Pancreas (tissue), 10 donors: Measurements from ENCODE around the gene GNPAT. TPM values are rescaled to one million over a fixed set of nuclear protein-coding genes. Genes with fewer than 3 reads are reported as not detected.

Experiments used
- ATAC-seq, 4 donors: fragments of 200-7000 bp; cut with Tn5 transposase; one replicate each; pipeline versions ENCODE4 v1.8.0 to v1.9.1; 2020; ENCODE audit warnings: mild to moderate bottlenecking in 4 of 4, moderate library complexity in 4 of 4
- DNase-seq, 6 donors: peaks; one replicate each; pipeline ENCODE4 v3.0.0-alpha.2; 2020
- FAIRE-seq: peaks from 2 replicates; lab custom pipeline; 2012; peaks lifted over from hg19 to GRCh38; lab: Jason Lieb, UNC
- H3K27ac ChIP-seq, 4 donors: fragments of 200-600 bp; sonication (generic); 1 replicate in 3 of 4; 2 replicates in 1 of 4; pipeline versions ENCODE4 v1.5.0 to v1.8.0; 2020
- H3K27me3 ChIP-seq, 4 donors: fragments of 200-600 bp; one replicate each; pipeline ENCODE4 v1.8.0; 2021
- H3K36me3 ChIP-seq, 3 donors: fragments of 200-600 bp; sonication (generic) in 1 of 3; one replicate each; pipeline versions ENCODE4 v1.5.0 to v1.8.0; 2020 to 2021
- H3K4me1 ChIP-seq, 3 donors: fragments of 200-600 bp; one replicate each; pipeline ENCODE4 v1.8.0; 2021
- H3K4me3 ChIP-seq, 4 donors: fragments of 200-600 bp; sonication (generic) in 2 of 4; one replicate each; pipeline versions ENCODE4 v1.5.0 to v1.8.0; 2020 to 2021
- H3K9me3 ChIP-seq, 4 donors: fragments of 200-600 bp; one replicate each; pipeline ENCODE4 v1.8.0; 2021
- WGBS, 2 donors: extraction: QIAGEN DNeasy Blood & Tissue Kit; methylation state at CpG; one replicate each; pipeline ENCODE4 v1.1.7; 2013; 5-methylcytosine and 5-hydroxymethylcytosine counted together
- intact Hi-C, 3 donors: fragments of 100-400 bp; cut with DNase I; formaldehyde crosslinking; loops; one replicate each; pipeline versions ENCODE4 v1.11.1 to v1.14.2; 2022
- polyA plus RNA-seq, 2 donors: library from polyadenylated mRNA; stranded (reverse); fragments of 200-250 nt; gene quantifications; one replicate each; pipeline ENCODE4 v1.2.3, GENCODE V29; 2013
- total RNA-seq, 6 donors: library from RNA; stranded (reverse); fragmentation: NEBNext Ultra II Directional in 4 of 6; extraction: Animal tissue kit (Norgen Biotek cat#: 25700) in 4 of 6; gene quantifications; one replicate each; pipeline versions ENCODE4 v1.2.1 to v1.2.4, GENCODE V29; 2021 to 2023
- TF ChIP-seq, protein P1 (sequence below), 4 donors: fragments of 200-600 bp; sonication (generic) in 3 of 4; IDR thresholded peaks; one replicate each; pipeline versions ENCODE4 v1.5.0 to v1.8.0; 2021; ENCODE audit warnings: antibody characterized with exemption in 4 of 4
- donor health status: healthy with polysubstance abuse.
- donor health status: DM: no; HTN: no; CAD: no; lungs with moderate emphysema.
- donor health status: DM: no; HTN: no; CAD: no.
- donor health status: control.
- donor health status: control.
- donor health status: Bipolar disorder and iron deficiency.
- donor health status: DM: yes; HTN: yes; CAD: no.
- donor health status: DM: no; HTN: no; CAD: no.
- donor health status: DM: no; HTN: no; CAD: no.
- donor health status: DM: yes; HTN: yes; CAD: no.

GNPAT gene
- total and polyA plus RNA-seq, 8 donors, result 17.4 to 34.4 (median 21.7) TPM

DNA sequence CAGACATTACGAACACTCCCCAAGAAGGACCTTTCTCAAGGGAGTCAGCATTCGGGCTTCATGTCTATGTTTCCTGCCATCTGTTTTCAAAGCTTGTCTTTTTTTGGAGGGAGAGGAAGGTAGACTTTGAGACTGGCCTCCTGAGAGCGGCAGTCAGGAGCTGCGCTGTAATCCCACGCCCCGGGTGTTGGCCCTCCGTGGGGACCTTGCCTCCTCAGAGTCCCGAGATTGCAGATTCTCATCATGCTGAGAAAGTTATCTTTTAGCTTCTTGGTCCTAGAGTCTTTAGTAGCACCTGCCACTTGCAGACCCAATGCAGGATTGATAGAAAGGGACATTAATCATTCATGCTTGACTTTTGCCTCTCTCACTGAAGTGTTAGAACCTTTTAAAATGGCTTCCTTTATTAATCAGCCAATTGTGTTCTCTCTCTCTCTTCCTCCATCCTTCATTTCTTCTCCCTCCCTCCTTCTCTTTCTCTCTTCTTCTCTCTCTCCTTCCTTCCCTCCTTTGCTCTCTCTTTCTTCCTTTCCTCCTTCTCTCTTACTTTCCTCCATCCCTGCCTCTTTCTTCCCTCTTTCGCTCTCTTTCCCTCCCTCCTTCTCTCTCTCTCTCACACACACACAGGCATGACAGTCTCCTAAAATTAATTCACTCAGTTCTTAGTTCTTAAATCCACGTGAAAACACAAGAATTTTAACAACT lies 25.2 kb upstream of the GNPAT start:
- ATAC-seq, result no peak
- 69 to 81% methylated on average over 10 of the region's 10 CpGs for WGBS, 2 donors
- Histone ChIP-seq H3K36me3 (no peaks in the 10 kb centered on the region), H3K27ac (no peak overlapping the region), H3K4me3 (no peak overlapping the region), H3K27me3 (no peaks in the 10 kb centered on the region), H3K9me3 (no peaks in the 10 kb centered on the region), H3K4me1 (no peaks in the 10 kb centered on the region)
- intact Hi-C loops, result loop anchor here in 2 of 3 donors (10.0 kb wide), 2 partner anchors 301 to 421 kb away; no protein-coding TSS in a partner anchor
- no peak for DNase-seq
- no peak for FAIRE-seq
- TF ChIP-seq, protein P1, sequence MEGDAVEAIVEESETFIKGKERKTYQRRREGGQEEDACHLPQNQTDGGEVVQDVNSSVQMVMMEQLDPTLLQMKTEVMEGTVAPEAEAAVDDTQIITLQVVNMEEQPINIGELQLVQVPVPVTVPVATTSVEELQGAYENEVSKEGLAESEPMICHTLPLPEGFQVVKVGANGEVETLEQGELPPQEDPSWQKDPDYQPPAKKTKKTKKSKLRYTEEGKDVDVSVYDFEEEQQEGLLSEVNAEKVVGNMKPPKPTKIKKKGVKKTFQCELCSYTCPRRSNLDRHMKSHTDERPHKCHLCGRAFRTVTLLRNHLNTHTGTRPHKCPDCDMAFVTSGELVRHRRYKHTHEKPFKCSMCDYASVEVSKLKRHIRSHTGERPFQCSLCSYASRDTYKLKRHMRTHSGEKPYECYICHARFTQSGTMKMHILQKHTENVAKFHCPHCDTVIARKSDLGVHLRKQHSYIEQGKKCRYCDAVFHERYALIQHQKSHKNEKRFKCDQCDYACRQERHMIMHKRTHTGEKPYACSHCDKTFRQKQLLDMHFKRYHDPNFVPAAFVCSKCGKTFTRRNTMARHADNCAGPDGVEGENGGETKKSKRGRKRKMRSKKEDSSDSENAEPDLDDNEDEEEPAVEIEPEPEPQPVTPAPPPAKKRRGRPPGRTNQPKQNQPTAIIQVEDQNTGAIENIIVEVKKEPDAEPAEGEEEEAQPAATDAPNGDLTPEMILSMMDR (IDR thresholded peaks at IDR 0.05), result no peak

DNA sequence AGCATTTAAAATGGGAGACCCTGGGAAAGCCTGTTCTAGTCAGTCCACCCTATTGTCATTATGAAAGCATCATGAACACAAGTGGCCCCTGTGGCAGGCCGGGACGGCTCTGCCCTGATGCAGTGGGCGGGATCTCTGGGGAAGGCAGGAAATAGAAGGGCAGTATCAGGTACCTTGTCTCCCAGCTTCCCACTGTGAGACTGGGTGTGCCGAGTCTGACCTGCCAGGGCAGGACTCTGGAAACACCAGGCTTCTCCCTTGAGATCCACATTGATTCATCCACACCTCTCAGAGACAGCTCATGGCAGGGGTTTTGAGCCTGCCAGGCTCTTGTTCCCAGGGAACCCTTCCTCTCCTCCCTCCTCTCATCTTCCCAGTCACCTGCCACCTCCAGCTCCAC lies 24.5 kb upstream of the GNPAT start:
- Histone ChIP-seq H3K4me1 (no peaks in the 10 kb centered on the region), H3K36me3 (no peaks in the 10 kb centered on the region), H3K4me3 (no peak overlapping the region), H3K27me3 (no peaks in the 10 kb centered on the region), H3K27ac (no peak overlapping the region), H3K9me3 (no peaks in the 10 kb centered on the region)
- TF ChIP-seq, protein P1 (IDR thresholded peaks at IDR 0.05), result no peak
- no peak for FAIRE-seq
- intact Hi-C loops, result loop anchor here in 2 of 3 donors (10.0 kb wide), 2 partner anchors 302 to 422 kb away; no protein-coding TSS in a partner anchor
- peak in 2 of 4 donors; percentile 22 to 36 for ATAC-seq
- no peak for DNase-seq
- WGBS, 2 donors, result 39 to 42% methylated on average over 4 of the region's 4 CpGs

DNA sequence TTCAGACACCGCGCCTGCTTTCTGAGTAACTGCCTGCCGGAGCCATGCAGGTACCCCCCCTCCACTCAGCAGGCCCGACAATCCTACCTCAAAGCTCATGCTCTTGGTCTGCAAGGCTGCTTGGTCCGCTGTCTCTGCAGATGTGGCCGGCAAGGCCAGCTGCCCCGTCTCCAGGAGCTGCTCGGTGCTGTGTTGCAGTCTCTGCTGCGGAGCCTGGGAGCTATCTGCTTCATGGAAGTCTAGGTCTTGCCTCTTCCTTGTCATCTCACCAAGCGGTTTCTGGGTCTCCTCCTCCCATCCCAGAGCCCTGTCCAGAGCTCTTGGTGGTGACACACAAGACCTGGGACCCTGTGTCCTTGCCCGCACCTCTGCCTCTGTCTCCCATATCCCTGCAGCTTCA lies 24.0 kb upstream of the GNPAT start:
- ATAC-seq (no peak), FAIRE-seq (no peak), DNase-seq (no peak)
- Histone ChIP-seq H3K36me3 (no peaks in the 10 kb centered on the region), H3K9me3 (no peaks in the 10 kb centered on the region), H3K27me3 (no peaks in the 10 kb centered on the region), H3K27ac (no peak overlapping the region), H3K4me3 (no peak overlapping the region), H3K4me1 (no peaks in the 10 kb centered on the region)
- 78 to 84% methylated on average over 11 of the region's 11 CpGs for WGBS, 2 donors
- TF ChIP-seq, protein P1 (IDR thresholded peaks at IDR 0.05), result no peak
- intact Hi-C loops, result loop anchor here in 2 of 3 donors (10.0 kb wide), 2 partner anchors 302 to 422 kb away; no protein-coding TSS in a partner anchor

DNA sequence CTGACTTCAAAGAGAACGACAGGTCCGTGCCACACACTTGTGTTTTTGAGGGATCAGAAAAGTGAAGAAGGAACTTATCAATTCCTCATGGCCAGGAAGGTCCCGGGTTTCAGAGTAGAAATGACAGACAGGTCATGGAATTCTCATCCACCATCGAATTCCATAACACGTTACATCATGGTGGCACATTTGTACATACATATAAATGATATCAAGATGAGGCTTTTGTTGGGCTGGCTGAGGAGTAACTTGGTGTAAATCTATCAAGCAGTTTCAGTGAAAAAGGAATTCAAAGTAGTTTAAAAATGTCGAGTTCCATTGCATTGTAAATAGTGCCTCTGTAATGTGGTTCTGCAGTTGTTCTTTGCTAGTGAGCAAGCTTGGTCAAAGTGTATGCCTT lies 22.9 kb upstream of the GNPAT start:
- Histone ChIP-seq H3K4me1 (no peaks in the 10 kb centered on the region), H3K4me3 (no peak overlapping the region), H3K36me3 (peaks cover 0 to under 1% (median 0%) of the 10 kb centered on the region in 3 donors), H3K27me3 (no peaks in the 10 kb centered on the region), H3K27ac (no peak overlapping the region), H3K9me3 (no peaks in the 10 kb centered on the region)
- ATAC-seq, result no peak
- FAIRE-seq, result no peak
- intact Hi-C loops, result loop anchor here in 2 of 3 donors (10.0 kb wide), 2 partner anchors 303 to 423 kb away; no protein-coding TSS in a partner anchor
- WGBS, 2 donors, result 56 to 72% methylated on average over 6 of the region's 6 CpGs
- TF ChIP-seq, protein P1 (IDR thresholded peaks at IDR 0.05), result no peak
- DNase-seq, result no peak
